NCI-H2029 treated with DMSO at 0.1 percent for 48 hours (cell line): ENCODE results near the gene CTSO.
"Not testable (repeated sequence)": the region's sequence is repeated elsewhere in the genome, so short reads cannot be mapped to it uniquely, and the experiment has no call there.

Experiments
- DNase-seq: peaks from one replicate; lab custom pipeline; 2025; lab: John Stamatoyannopoulos, UW

CTSO gene

GRCh38 chr4:155954939-155955338 lies 1.3 kb upstream of the CTSO start:
- no peak for DNase-seq

GRCh38 chr4:155954118-155954685 lies 536 bp upstream of the CTSO start:
- DNase-seq, result no peak

GRCh38 chr4:155952501-155952901 lies 1.2 kb downstream of the CTSO start:
- DNase-seq, result no peak

GRCh38 chr4:155950461-155950860 lies 3.2 kb downstream of the CTSO start:
- DNase-seq, result no peak

GRCh38 chr4:155948541-155948940 lies 5.1 kb downstream of the CTSO start:
- DNase-seq, result no peak

- DNase-seq, result peak; percentile 15
These were observed 7.2 kb downstream of the CTSO start for GRCh38 chr4:155946486-155946885.

- no peak for DNase-seq
These were observed 9.2 kb downstream of the CTSO start for GRCh38 chr4:155944516-155944915.

- DNase-seq, result no peak
These were observed 9.9 kb downstream of the CTSO start for GRCh38 chr4:155943605-155944291.

GRCh38 chr4:155941820-155942219 lies 11.8 kb downstream of the CTSO start:
- DNase-seq, result no peak

GRCh38 chr4:155941085-155941790 lies 12.4 kb downstream of the CTSO start:
- DNase-seq, result no peak

- DNase-seq, result no peak
These were observed 18.2 kb downstream of the CTSO start for GRCh38 chr4:155935389-155935986.

- not testable (repeated sequence) for DNase-seq
These were observed 19.0 kb downstream of the CTSO start for GRCh38 chr4:155934634-155935033.

GRCh38 chr4:155931634-155932033 lies 22.0 kb downstream of the CTSO start:
- DNase-seq, result no peak

- DNase-seq, result no peak
These were observed 23.3 kb downstream of the CTSO start for GRCh38 chr4:155930330-155930729.

GRCh38 chr4:155929833-155930232 lies 23.8 kb downstream of the CTSO start:
- DNase-seq, result no peak

GRCh38 chr4:155924637-155925036 lies 29.0 kb downstream of the CTSO start:
- no peak for DNase-seq

GRCh38 chr4:155921597-155921996 lies 32.1 kb downstream of the CTSO start:
- no peak for DNase-seq

GRCh38 chr4:155914782-155915181 lies 38.9 kb downstream of the CTSO start:
- no peak for DNase-seq

- DNase-seq, result no peak
These were observed 41.8 kb downstream of the CTSO start for GRCh38 chr4:155911905-155912304.

GRCh38 chr4:155909615-155910226 lies 43.9 kb downstream of the CTSO start:
- no peak for DNase-seq

- no peak for DNase-seq
These were observed 45.2 kb downstream of the CTSO start for GRCh38 chr4:155908187-155909139.
